ENCODE measurements around the gene EIF2AK2. TPM values are rescaled to one million over a fixed set of nuclear protein-coding genes. Genes with fewer than 3 reads are reported as not detected.

EIF2AK2 gene
- total RNA-seq, 1 donor from 2014 or later: 49.7 TPM

GRCh38 chr2:37191747-37192146 lies 35.0 kb upstream of the EIF2AK2 start:
- peaks cover 2% of the 10 kb centered on the region for H3K36me3 Mint-ChIP-seq (ENCODE audit: unreplicated experiment)
- no peak overlapping the region for H3K27ac Mint-ChIP-seq (ENCODE audit: unreplicated experiment)
- H3K4me1 Mint-ChIP-seq (ENCODE audit: unreplicated experiment): peaks cover 10% of the 10 kb centered on the region
- H3K9me3 Mint-ChIP-seq (ENCODE audit: unreplicated experiment): no peaks in the 10 kb centered on the region
- no peak for TF ChIP-seq CTCF (IDR thresholded peaks at IDR 0.05)
- no peak for DNase-seq (ENCODE audit: extremely low spot score, unreplicated experiment)
- no peaks in the 10 kb centered on the region for H3K27me3 Mint-ChIP-seq (ENCODE audit: unreplicated experiment)
- no peak overlapping the region for H3K4me3 Mint-ChIP-seq (ENCODE audit: unreplicated experiment)

DNA sequence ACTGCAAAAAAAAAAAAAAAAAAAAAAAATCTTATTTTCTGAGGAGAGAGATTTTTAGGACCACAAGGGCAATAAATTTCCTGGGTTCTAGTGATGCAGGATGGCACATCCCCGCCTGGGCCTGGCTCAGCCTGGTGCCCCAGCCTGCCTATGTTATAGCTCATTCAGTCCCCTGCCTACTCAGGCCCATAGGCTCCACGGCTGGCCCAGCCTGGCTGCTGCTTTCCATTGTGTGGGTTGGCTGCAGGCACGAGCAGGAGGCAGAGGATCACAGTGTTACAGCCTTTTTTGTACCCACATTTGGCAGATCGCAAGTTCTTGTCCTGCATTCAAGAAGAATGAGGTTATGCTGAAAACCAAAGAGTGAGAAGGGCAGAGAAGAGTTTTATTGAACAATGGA lies 34.5 kb upstream of the EIF2AK2 start:
- Mint-ChIP-seq H3K36me3 (ENCODE audit: unreplicated experiment) (peaks cover under 1% of the 10 kb centered on the region), H3K4me1 (ENCODE audit: unreplicated experiment) (peaks cover 10% of the 10 kb centered on the region)
- DNase-seq (ENCODE audit: extremely low spot score, unreplicated experiment): no peak

DNA sequence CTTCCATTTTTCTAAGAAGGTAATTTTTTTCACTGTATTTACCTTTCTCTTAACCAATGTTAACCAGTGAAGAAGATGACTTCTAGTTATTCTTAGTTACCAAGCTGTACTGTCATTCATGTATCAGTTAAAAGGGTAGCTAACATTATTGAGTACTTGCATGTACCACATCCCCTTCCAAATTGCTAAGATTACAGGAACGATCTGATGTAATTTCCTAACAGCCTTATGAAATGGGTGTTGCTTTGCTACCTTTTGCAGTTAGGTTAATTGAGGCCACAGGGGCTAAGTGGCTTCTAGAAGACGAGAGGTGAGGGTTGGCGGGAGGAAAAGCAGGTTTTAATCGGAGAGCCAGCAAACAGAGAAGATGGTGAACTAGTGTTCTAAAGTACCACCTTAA lies 33.5 kb upstream of the EIF2AK2 start:
- peaks cover 5% of the 10 kb centered on the region for H3K27me3 Mint-ChIP-seq (ENCODE audit: unreplicated experiment)
- H3K36me3 Mint-ChIP-seq (ENCODE audit: unreplicated experiment): no peaks in the 10 kb centered on the region
- H3K27ac Mint-ChIP-seq (ENCODE audit: unreplicated experiment): no peak overlapping the region
- DNase-seq (ENCODE audit: extremely low spot score, unreplicated experiment): no peak
- no peaks in the 10 kb centered on the region for H3K9me3 Mint-ChIP-seq (ENCODE audit: unreplicated experiment)
- no peak overlapping the region for H3K4me3 Mint-ChIP-seq (ENCODE audit: unreplicated experiment)
- no peak for TF ChIP-seq CTCF (IDR thresholded peaks at IDR 0.05)
- H3K4me1 Mint-ChIP-seq (ENCODE audit: unreplicated experiment): peaks cover 10% of the 10 kb centered on the region

More for the DNA sequence above, 34.5 kb upstream of the EIF2AK2 start:
- Mint-ChIP-seq H3K27me3 (ENCODE audit: unreplicated experiment) (peaks cover under 1% of the 10 kb centered on the region), H3K4me3 (ENCODE audit: unreplicated experiment) (no peak overlapping the region), H3K27ac (ENCODE audit: unreplicated experiment) (no peak overlapping the region), H3K9me3 (ENCODE audit: unreplicated experiment) (no peaks in the 10 kb centered on the region)
- no peak for TF ChIP-seq CTCF (IDR thresholded peaks at IDR 0.05)

DNA sequence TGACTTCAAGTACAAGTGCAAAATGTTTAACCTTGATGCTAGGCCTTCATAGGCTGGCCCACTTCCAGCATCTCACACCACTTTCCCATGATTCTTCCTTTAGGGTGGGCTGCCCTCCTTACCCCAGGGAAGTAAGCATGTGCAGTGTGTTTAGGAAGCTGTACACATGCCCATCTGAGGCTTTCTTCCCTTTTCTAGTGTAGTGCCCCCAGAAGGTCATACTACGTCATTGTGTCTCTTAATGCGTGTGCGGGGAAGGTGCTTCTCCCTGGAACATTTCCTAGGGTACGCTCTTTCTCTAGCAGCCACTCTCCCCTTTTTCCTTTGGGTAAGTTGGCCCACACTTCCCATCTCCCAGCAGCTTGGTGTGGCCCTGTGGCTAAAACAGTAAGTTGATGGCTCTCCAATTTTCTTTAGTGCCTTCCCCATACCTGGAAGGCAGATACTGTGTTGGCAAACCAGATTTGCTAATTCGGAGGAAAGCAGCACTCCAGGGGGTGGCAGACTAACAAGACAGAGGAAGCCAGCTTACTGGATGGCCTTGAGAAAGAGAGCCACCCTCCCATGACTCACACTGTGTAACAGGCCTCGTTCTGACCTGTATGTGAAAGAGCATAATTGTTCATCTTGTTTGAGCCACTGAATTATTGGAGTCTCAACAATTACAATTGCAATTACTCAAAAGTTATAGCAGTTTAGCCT lies 32.8 kb upstream of the EIF2AK2 start:
- Mint-ChIP-seq H3K9me3 (ENCODE audit: unreplicated experiment) (no peaks in the 10 kb centered on the region), H3K4me1 (ENCODE audit: unreplicated experiment) (peaks cover 10% of the 10 kb centered on the region), H3K27ac (ENCODE audit: unreplicated experiment) (peak overlapping the region; percentile 78), H3K36me3 (ENCODE audit: unreplicated experiment) (no peaks in the 10 kb centered on the region), H3K27me3 (ENCODE audit: unreplicated experiment) (peaks cover 9% of the 10 kb centered on the region), H3K4me3 (ENCODE audit: unreplicated experiment) (no peak overlapping the region)
- TF ChIP-seq CTCF (IDR thresholded peaks at IDR 0.05): no peak
- no peak for DNase-seq (ENCODE audit: extremely low spot score, unreplicated experiment)

DNA sequence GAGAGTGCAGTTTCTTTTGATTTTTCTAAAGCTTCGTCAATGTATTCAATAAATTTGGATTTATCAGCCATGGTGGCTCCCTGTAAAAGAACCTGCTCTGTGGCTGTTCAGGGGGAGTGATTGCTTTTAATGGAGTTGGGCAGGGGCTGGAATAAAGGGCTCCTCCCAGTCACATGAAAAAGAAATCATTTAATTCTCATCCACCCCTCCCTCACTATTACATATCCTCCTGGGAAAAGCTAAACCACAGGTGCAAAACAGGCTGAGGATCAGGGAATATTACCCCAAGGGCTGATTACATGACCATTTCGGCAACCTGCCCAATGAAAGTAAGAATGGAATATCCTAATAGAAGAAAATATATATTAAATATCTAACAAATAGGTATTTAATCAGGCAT lies 31.8 kb upstream of the EIF2AK2 start, which contains the start of gene SULT6B1:
SULT6B1 (minus strand) TSS at position 101 of the 400 bp plus-strand sequence; CDS start at position 71, 30 bp downstream.
- no peak for DNase-seq (ENCODE audit: extremely low spot score, unreplicated experiment)
- H3K4me1 Mint-ChIP-seq (ENCODE audit: unreplicated experiment): peaks cover 10% of the 10 kb centered on the region
- H3K9me3 Mint-ChIP-seq (ENCODE audit: unreplicated experiment): no peaks in the 10 kb centered on the region
- H3K27ac Mint-ChIP-seq (ENCODE audit: unreplicated experiment): no peak within 1 kb of the TSS
- no peaks in the 10 kb centered on the region for H3K36me3 Mint-ChIP-seq (ENCODE audit: unreplicated experiment)
- no peak for TF ChIP-seq CTCF (IDR thresholded peaks at IDR 0.05)
- no peak within 1 kb of the TSS for H3K4me3 Mint-ChIP-seq (ENCODE audit: unreplicated experiment)
- H3K27me3 Mint-ChIP-seq (ENCODE audit: unreplicated experiment): peaks cover 10% of the 10 kb centered on the region

All from osteocyte (in vitro differentiated cells).